HG03354 (cell line): ENCODE measurements around the gene IFI44L.

ENCODE experiments used
- ATAC-seq: cut with Tn5 transposase; IDR thresholded peaks from one replicate; pipeline ENCODE4 v1.9.1; 2021; ENCODE audit warnings: mild to moderate bottlenecking; ENCODE audit not compliant: unreplicated experiment, poor library complexity, severe bottlenecking

The IFI44L gene

DNA sequence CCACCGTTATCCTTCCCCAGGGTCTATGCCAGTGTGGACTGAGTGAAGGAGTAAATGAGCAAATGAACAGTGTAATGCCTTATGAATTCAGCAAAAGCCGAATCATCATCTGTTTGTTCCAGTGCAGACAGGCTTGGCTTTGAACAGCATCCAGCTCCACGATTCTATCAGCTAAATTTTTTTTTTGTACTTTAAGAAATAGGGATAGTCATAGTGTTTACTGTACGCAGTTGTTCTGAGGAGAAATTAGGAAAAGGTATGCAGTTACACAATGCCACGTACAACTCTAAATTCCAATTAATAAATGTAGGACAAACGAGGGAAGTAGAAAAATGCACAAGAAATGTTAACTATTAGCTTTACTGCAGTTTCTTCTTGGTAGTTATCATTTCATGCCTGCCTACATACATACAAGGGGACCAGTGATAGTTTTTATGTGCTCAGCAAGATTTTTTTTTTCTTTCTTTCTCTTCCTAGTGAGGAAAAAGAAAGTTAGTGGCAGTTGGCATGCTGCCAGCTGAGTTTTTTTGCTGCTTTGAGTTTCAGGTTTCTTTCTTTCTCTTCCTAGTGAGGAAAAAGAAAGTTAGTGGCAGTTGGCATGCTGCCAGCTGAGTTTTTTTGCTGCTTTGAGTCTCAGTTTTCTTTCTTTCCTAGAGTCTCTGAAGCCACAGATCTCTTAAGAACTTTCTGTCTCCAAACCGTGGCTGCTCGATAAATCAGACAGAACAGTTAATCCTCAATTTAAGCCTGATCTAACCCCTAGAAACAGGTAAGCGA, at the start of gene IFI44L:
Gene IFI44L (plus strand): TSS at position 646 of the 777 bp plus-strand sequence. CDS start 7,468 bp downstream, outside the sequence.
- ATAC-seq, result peak; percentile 43

DNA sequence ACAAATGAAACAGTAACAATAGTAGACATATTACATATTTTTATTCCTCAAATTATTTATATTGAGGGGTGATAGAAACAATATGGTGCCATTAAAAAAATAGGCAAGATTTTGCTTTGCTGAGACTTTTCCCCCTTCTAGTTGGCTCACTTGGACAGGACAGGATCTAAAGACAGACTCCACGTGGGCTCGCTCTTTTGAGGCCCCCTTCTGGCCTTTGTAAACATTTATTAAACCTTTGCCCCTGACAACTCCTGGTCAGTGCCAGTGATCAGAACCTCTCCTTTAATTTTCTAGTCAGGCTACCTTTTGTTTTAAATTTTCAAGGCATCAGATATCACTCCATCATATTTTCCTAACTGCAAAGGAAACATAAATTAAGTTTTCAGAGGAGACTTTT, 49.7 kb upstream of the IFI44L start:
- ATAC-seq, result no peak

DNA sequence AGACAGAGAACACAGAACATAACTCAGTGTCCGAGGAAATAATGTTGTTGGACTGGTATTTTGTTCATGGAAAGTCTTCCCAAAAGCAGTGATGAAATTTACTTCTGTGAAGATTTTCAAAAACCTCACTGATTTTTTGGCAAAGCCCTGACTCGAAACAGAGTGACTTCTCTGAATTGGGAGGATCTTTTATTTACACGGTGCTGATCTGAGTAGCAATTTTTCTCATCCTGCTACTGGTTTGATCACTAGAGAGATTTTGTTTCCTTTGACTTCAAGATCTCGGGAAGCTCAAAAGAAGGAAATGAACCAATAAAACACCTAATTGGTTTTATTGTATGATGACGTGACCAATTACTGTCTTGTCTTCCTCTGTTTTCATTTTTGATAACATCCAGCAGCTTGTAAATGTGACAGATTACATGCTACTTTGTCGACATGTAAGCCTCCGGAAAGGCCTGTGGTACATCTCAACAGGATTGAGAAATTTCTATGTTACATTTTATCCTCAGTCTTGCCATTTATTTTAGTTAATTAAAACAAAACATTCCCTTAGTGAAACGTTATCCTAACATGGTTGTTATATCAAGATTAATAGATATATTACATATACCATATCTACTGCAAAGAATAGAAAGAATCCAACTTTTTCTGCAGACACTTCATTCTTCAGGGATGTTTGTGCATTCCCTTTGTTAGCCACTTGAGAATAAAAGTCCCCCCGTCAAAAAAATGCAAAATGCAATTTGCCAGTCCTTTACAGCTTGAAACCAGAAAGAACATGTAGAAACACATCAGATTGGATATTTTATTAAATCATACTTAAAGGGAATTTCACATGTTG, 42.8 kb upstream of the IFI44L start:
- ATAC-seq, result no peak

DNA sequence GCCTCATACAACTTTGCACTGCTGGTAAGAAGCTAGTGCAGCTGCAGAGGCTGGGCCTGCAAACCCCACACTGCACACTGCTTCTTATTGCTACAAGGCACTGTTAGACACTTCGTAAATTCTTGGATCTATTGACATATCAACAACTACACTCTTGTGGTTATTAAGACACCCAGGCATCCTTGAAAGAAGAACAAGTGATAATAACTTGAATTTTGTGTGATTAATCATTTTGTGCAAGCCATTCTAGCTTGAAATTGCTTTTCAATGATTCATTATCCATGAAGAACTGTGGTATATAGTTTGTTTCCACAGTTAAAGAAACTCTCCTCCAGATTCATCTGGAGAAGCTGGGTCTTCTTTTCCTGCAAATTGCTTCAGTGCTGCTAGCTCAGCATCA, 33.7 kb upstream of the IFI44L start:
- no peak for ATAC-seq

DNA sequence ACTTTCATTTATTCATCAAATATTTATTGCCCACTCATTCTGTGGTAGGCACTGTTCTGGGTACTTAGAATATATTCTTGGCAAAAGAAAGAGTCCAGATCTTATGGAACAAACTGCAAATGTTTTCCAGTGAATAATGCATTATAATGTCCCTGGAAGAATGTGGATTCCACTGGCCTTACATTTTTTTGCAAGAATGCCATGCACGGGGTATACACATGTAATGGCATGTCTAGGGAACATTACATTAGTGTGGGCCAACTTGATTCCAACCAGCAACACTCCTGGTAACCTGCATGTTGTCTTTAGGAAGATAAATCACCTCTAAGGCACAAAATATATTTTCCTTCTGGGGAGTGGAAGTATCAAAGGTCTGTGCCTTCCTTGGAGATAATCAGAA, 33.0 kb upstream of the IFI44L start:
- ATAC-seq, result no peak

DNA sequence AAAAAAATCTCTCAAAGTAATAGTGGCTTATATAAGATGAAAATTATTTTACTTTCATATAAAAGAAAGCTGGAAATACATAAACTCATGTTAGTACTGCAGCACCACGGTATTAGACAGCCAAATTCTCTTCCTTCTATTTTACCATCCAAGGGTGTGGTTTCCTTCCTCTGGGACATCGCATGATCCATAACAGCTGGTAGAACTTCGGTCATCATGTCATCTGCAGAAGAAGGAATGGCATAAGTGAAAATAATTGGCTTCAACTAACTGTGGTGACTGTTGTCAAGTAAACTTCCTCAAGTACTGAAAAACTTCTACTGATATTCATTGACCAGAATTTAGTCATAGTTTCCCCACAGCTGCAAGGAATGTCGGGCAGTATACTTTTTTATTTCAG, 28.3 kb upstream of the IFI44L start:
- no peak for ATAC-seq

DNA sequence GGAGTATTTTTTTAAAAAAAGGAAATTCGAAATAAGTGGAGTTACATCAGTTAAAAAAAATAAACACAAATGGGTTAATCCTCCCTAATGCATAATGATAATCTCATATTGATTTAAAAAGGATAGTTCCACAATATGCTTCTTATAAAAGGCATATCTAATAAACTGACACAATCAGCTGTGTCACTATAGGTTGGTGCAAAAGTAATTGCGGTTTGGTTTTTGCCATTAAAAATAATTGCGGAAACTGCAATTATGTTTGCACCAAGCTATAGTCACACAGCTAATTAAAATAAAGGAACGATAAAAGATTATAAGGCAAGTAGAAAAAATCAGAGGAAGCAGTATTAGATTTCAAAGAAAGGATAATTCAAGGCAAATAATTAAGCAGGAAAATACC, 21.0 kb upstream of the IFI44L start:
- no peak for ATAC-seq

DNA sequence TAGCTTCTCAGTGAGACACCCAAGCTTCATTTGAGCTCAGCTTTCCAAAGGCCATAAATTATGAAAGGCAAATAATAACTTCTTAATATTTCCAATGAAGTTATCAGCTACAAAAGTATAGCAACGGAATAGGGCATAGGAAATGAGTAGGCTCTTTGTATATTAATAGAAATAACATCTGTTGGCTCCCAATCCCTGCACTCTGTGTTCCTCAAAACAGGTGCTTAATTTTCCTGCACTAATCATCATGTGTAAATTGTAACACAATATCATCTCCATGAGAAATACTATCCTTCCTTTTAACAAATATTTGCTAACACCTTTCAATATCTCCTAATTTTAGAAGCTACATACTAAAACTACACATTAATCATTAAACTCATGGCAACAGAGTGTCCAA, 19.2 kb upstream of the IFI44L start:
- no peak for ATAC-seq

DNA sequence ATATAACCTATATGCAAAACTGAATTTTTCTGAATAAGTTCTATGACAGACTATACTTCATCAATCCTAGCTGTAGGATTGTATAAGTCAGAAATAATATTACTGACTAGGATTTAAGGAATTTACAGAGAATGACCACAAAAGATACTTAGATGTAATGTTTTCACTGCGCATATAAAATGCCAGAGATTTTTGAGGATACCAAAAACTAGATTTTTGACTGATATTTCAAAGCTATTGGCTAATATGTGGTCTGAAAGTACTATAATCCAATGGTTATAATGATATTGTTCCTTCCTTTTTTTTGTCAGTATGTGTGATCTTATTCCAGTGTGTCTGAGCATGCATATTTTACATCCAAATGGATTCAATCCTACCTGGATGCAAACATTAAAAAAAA, 17.0 kb upstream of the IFI44L start:
- ATAC-seq, result no peak

DNA sequence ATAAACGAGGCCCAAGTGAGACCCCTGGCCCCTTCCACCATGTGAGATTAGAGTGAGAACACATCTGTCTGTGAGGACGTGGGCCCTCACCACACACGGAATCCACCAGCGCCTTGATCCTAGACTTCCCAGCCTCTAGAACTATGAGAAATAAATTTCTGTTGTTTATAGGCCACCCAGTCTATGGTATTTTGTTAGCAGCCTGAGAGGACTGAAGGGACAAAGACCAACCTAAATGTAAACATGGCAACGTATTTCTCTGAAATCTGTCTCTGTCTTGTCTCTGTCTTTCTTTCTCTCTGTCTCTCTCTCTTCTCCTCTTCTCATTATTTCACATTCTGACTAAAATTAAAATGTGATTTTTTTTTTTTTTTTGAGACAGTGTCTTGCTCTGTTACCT, 15.6 kb upstream of the IFI44L start:
- no peak for ATAC-seq

DNA sequence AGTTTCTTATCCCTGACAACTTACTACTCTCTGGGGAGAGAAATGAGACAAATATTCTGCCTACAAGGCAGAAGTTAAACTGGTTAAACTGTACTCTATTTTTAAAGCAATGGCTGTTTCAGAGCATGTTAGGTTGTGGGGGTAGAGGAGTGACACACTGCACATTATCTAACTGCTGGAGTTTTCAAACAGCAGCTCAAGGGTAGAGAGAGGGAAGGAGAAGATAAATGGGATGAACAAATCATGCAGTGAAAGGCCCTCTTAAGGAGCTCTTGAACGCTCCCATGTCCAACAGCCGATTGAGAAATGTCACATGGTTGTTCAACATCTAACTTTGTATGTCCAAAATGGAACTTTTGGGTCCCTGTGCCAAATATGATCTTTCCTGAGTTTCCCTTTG, 14.0 kb upstream of the IFI44L start:
- ATAC-seq, result no peak

DNA sequence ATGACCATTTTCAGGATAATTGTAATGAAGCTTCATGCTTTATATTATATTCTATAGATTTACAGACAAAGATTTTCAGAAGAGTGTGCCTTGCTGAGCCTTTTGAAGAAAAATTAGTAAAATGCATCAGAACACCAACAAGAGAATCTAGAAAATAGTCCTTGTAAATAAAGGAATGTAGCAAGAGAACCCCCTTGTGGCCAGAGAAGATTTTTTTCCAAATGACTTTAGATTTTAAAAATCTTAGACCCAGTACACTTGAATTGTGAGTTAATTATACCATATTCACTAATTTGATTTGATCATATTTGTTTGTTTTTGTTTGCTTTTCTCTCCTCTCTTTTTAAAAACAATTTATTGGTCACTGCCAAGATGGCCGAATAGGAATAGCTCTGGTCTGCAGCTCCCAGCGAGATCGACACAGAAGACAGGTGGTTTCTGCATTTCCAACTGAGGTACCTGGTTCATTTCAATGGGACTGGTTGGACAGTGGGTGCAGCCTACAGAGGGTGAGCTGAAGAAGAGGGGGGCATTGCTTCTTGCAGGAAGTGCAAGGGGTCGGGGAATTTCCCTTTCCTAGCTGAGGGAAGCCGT, 12.8 kb upstream of the IFI44L start:
- ATAC-seq, result no peak

DNA sequence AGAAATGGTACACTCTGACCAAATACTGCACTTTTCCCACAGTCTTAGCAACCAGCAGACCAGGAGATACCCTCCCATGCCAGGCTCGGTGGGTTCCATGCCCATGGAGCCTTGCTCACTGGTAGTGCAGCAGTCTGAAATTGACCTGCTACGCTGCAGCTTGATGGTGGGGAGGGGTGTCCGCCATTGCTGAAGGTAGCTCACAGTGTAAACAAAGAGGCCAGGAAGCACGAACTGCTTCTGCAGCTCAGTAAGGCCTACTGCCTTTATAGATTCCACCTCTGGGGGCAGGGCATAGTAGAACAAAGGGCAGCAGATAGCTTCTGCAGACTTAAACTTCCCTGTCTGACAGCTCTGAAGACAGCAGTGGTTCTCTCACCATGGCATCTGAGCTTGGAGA, 12.3 kb upstream of the IFI44L start:
- ATAC-seq, result no peak

DNA sequence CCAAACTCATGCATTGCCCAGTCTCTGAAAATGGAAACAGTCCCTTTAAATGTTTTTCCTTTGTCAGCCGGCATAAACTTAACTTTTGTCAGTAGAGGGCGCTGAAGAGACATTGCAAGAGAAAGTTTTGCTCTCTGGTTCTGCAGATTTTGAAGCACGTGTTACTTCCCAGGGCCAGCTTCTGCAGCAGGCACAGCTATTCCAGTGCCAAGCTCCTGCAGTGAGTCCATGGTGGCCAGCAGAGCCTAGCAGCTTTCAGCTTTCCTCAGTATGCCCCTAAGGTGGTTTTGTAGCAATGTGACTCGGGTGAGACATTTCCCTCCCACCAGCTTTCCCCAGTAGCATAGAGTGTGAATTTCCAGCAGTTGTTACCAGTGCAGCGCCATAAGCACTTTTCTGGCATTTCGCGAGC, 2.6 kb upstream of the IFI44L start:
- ATAC-seq, result peak; percentile 54

DNA sequence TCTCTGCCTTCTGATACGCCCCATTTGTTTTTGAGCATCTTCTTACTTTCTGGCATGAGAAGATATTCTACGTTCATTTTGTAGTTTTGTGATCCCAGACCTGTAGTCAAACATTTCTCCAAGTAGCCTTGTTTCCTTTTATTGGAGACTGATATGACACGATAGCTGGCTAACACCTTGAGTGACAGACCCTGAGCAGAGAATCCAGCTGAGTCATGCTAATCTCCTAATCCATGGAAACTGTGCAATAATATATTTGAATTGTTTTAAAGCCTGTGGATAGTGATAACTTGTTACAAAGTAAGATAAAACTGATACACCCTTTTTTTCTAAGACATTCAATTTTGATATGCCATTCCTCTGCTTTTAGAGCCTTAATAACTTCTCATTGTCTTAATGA, 1.2 kb upstream of the IFI44L start:
- no peak for ATAC-seq

DNA sequence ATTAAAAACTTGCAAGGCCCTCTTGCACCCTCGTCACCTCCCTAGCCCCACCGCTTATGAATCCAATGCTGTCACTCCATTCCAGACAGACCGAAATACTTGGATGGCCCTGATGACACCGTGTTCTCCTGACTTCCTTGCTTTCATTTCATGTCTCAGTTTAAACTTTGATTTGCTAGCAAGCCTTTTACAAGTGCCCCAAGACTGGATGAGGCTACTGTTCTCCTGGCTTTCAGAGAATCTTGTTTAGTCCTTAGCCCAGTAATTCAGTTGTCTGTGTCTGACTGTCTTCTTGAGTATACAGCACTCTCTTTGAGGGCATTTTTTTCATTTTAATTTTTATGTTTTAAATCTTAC, 824 bp upstream of the IFI44L start:
- ATAC-seq, result peak; percentile 14

DNA sequence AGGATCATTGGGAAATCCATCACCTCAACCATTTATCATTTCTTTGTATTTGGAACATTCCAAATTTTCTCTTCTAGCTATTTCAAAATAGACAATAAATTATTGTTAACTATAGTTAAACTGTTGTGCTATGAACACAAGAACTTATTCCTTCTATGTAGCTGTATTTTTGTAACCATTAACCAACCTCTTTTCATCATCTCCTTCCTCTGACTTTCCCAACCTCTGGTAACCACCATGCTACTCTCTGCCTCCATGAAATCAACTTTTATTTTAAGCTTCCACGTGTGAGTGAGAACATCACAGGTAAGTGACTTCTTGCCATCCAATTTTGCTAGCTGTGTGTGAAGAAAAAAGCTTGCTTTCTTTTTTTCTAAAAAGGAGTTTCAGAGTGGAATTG, 418 bp downstream of the IFI44L start:
- no peak for ATAC-seq

DNA sequence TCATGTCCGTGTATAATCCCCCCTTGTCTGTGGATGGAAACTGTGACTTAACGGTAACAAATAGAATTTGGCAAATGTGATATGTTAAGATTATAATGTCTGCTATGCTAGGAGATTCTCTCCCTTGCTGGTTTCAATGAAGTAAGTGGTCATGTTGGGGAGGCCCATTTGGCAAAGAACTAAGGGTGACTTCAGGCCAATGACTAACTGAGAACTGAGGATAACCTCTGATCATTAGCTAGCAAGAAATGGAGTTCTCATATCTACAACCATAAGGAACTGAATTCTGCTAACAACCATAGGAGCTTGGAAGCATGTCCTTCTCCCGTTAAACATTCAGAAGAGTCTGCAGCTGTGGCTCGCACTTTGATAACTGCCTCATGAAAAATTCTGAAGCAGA, 2.3 kb downstream of the IFI44L start:
- peak; percentile 28 for ATAC-seq

DNA sequence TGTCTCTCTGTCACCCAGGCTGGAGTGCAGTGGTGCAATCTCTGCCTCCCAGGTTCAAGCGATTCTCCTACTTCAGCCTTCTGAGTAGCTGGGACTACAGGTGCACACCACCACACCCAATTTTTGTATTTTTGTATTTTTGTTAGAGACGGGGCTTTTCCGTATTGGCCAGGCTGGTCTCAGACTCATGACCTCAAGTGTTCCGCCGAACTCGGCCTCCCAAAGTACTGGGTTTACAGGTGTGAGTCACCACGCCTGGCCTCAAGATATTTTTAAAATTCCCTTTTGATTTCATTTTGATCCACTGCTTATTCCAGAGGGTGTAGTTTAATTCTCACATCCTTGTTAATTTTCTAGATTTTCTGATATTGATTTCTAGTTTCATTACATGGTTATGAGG, 3.8 kb downstream of the IFI44L start:
- ATAC-seq, result no peak

DNA sequence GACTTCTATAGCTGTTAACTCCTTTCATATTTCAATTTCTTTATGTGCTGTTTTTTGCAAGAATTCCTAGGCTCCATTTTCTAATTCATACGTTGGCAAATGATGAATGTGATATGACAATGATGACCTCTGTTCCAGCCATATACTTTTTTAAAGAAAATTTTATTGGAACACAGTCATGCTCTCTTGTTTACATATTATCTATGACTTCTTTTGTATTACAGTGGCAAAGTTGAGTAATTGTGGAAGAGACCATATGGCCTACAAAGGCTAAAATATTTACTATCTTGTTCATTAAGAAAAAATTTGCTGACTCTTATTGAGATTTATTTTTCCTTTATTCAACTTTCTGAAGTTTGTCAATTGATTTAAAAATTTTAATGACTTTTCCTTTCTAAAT, 7.1 kb downstream of the IFI44L start:
- no peak for ATAC-seq

DNA sequence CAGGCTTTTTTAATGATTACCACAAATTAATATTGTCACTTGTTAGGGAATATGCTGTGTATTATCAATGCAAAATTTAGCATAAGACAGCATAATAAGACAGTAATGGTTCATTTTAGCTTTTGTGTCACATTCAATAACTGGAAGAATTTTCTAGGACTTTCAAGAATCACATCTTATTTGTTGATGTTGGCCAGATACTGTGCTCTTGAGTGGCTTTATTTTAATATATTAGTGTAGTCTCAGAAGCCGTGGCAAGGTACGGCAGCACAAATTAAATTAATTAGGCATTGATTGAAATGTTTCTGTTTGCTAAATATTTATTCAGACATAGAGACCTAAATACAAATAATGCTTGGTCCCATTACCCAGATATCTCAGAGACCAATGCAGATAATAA, 10.4 kb downstream of the IFI44L start:
- ATAC-seq, result no peak
